ENCODE measurements around the gene DTD1.

DNA sequence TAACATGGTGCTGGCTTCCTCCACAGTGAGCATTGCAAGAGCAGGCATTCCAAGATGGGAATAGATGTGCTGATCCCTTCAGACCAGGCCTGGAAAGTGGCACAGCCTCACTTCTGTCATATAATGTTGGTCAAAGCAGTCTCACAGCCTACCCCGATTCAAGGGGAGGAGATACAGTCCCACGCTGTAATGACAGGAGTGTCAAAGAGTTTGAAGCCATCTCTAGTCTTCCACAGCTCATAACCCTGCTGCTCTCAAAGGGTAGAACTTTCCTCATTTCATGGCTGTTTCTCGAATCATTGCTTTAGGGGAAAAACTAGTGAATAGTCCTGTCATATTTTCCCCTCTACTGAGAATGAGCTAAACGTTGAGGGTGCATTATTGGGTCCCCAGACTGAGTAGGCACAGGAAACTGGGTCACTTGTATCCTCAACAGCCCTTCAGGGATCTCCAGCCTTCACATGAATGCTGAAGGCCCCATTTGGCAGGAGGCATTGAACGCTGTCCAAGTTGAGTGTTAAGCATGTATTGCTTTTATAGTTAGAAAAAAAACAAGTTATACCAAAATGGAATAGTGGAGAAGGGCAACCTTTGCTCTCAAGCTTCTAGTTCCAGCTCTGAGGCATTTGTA is 27.3 kb downstream of the DTD1 start:
- no peak for TF ChIP-seq CTCF (IDR thresholded peaks at IDR 0.05; ENCODE audit: low read depth, low read length)
- TF ChIP-seq POLR2A (IDR thresholded peaks at IDR 0.05; ENCODE audit: extremely low read depth, insufficient read length): no peak
- no peak for TF ChIP-seq MYC (IDR thresholded peaks at IDR 0.05; ENCODE audit: low read depth, low read length)
